ENCODE results near the gene NDUFV1. TPM values are rescaled to one million over a fixed set of nuclear protein-coding genes. Genes with fewer than 3 reads are reported as not detected.

Gene NDUFV1
- total and polyA plus RNA-seq, 4 donors = 83.6 to 172 (median 163) TPM

DNA sequence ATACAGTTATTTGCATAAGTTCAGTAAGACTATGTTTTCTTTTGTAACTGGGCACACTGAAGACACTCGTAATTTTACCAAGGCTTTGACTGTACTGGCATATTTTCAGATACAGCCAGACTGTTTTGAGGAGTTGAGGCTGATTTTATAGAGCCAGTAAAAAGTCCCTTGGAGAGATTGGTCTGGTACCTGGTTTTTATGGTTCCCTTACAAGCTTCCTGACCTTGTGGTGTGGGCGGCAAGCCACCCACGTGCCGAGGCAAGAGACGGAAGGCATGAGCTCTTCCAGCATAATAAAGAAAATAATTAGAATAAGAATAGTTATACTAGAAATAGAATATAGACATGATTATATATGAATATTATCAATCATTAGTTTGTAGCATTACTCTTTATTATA, 34.4 kb upstream of the NDUFV1 start:
- DNase-seq (ENCODE audit: low spot score) = no peak
- whole genome bisulfite sequencing = 19% methylated on average over 5 of the region's 5 CpGs
- no peaks in the 10 kb centered on the region for H3K36me3 ChIP-seq (ENCODE audit: control insufficient read depth in 4 of 4, insufficient read depth in 3 of 4, low read depth in 1 of 4, low read length in 3 of 4)
- H3K27me3 ChIP-seq (ENCODE audit: control insufficient read depth in 4 of 4, insufficient read depth in 4 of 4, low read length in 3 of 4) = no peaks in the 10 kb centered on the region
- TF ChIP-seq FOXA1 (IDR thresholded peaks at IDR 0.05) (no peak), HNF4G (IDR thresholded peaks at IDR 0.05) (no peak), SP1 (IDR thresholded peaks at IDR 0.05) (no peak), RXRA (IDR thresholded peaks at IDR 0.05) (no peak), JUND (IDR thresholded peaks at IDR 0.05) (no peak), HNF4A (conservative IDR thresholded peaks at IDR 0.05) (no peak), TAF1 (conservative IDR thresholded peaks at IDR 0.05) (no peak), EGR1 (IDR thresholded peaks at IDR 0.05; ENCODE audit: low read depth in 2 of 2) (no peak), NR2F2 (IDR thresholded peaks at IDR 0.05) (no peak), RAD21 (IDR thresholded peaks at IDR 0.05) (no peak), GABPA (IDR thresholded peaks at IDR 0.05 in 1 of 2, conservative IDR thresholded peaks at IDR 0.05 in 1 of 2) (no peak), YY1 (IDR thresholded peaks at IDR 0.05) (no peak), FOXA2 (IDR thresholded peaks at IDR 0.05) (no peak)
- TF ChIP-seq, protein P1, sequence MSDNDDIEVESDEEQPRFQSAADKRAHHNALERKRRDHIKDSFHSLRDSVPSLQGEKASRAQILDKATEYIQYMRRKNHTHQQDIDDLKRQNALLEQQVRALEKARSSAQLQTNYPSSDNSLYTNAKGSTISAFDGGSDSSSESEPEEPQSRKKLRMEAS (IDR thresholded peaks at IDR 0.05) = no peak
- TF ChIP-seq, protein P2, sequence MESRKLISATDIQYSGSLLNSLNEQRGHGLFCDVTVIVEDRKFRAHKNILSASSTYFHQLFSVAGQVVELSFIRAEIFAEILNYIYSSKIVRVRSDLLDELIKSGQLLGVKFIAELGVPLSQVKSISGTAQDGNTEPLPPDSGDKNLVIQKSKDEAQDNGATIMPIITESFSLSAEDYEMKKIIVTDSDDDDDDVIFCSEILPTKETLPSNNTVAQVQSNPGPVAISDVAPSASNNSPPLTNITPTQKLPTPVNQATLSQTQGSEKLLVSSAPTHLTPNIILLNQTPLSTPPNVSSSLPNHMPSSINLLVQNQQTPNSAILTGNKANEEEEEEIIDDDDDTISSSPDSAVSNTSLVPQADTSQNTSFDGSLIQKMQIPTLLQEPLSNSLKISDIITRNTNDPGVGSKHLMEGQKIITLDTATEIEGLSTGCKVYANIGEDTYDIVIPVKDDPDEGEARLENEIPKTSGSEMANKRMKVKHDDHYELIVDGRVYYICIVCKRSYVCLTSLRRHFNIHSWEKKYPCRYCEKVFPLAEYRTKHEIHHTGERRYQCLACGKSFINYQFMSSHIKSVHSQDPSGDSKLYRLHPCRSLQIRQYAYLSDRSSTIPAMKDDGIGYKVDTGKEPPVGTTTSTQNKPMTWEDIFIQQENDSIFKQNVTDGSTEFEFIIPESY (IDR thresholded peaks at IDR 0.05) = no peak
- TF ChIP-seq, protein P3, sequence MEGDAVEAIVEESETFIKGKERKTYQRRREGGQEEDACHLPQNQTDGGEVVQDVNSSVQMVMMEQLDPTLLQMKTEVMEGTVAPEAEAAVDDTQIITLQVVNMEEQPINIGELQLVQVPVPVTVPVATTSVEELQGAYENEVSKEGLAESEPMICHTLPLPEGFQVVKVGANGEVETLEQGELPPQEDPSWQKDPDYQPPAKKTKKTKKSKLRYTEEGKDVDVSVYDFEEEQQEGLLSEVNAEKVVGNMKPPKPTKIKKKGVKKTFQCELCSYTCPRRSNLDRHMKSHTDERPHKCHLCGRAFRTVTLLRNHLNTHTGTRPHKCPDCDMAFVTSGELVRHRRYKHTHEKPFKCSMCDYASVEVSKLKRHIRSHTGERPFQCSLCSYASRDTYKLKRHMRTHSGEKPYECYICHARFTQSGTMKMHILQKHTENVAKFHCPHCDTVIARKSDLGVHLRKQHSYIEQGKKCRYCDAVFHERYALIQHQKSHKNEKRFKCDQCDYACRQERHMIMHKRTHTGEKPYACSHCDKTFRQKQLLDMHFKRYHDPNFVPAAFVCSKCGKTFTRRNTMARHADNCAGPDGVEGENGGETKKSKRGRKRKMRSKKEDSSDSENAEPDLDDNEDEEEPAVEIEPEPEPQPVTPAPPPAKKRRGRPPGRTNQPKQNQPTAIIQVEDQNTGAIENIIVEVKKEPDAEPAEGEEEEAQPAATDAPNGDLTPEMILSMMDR (IDR thresholded peaks at IDR 0.05; ENCODE audit: low read depth, low read length, missing input control) = no peak
- TF ChIP-seq, protein P4, sequence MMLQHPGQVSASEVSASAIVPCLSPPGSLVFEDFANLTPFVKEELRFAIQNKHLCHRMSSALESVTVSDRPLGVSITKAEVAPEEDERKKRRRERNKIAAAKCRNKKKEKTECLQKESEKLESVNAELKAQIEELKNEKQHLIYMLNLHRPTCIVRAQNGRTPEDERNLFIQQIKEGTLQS (IDR thresholded peaks at IDR 0.05) = no peak
- TF ChIP-seq, protein P5, sequence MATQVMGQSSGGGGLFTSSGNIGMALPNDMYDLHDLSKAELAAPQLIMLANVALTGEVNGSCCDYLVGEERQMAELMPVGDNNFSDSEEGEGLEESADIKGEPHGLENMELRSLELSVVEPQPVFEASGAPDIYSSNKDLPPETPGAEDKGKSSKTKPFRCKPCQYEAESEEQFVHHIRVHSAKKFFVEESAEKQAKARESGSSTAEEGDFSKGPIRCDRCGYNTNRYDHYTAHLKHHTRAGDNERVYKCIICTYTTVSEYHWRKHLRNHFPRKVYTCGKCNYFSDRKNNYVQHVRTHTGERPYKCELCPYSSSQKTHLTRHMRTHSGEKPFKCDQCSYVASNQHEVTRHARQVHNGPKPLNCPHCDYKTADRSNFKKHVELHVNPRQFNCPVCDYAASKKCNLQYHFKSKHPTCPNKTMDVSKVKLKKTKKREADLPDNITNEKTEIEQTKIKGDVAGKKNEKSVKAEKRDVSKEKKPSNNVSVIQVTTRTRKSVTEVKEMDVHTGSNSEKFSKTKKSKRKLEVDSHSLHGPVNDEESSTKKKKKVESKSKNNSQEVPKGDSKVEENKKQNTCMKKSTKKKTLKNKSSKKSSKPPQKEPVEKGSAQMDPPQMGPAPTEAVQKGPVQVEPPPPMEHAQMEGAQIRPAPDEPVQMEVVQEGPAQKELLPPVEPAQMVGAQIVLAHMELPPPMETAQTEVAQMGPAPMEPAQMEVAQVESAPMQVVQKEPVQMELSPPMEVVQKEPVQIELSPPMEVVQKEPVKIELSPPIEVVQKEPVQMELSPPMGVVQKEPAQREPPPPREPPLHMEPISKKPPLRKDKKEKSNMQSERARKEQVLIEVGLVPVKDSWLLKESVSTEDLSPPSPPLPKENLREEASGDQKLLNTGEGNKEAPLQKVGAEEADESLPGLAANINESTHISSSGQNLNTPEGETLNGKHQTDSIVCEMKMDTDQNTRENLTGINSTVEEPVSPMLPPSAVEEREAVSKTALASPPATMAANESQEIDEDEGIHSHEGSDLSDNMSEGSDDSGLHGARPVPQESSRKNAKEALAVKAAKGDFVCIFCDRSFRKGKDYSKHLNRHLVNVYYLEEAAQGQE (IDR thresholded peaks at IDR 0.05) = no peak
- no peak overlapping the region for H3K27ac ChIP-seq (ENCODE audit: low read depth in 1 of 2, low read length in 2 of 2)
- no peaks in the 10 kb centered on the region for H3K9me3 ChIP-seq (ENCODE audit: control insufficient read depth in 4 of 4, low read length in 3 of 4)
- H3K4me1 ChIP-seq (ENCODE audit: control insufficient read depth in 4 of 4, insufficient read depth in 4 of 4, low read length in 3 of 4) = peaks cover 0 to 3% (median 1%) of the 10 kb centered on the region in 4 donors
- no peak overlapping the region for H3K9ac ChIP-seq (ENCODE audit: low read depth in 1 of 2, low read length in 2 of 2)
- H3K4me3 ChIP-seq (ENCODE audit: low read depth in 1 of 3, low read length in 3 of 3) = no peak overlapping the region

Measured in liver (tissue), 9 donors.